Keratinocyte (primary cell): ENCODE results near the gene CALCOCO1.

ENCODE experiments used
- CTCF ChIP-seq, 3 experiments: IDR thresholded peaks in 1 of 3; conservative IDR thresholded peaks in 1 of 3; optimal IDR thresholded peaks in 1 of 3; 2 replicates in 2 of 3; 3 replicates in 1 of 3; pipeline versions ENCODE3 to v1.5.1; 2011; ENCODE audit warnings: low read length in 3 of 3, mild to moderate bottlenecking in 3 of 3, moderate library complexity in 2 of 3, control low read depth in 1 of 3, inconsistent platforms in 1 of 3; ENCODE audit not compliant: insufficient read depth in 2 of 3; ENCODE audit errors: extremely low read depth in 1 of 3
- EZH2 ChIP-seq: IDR thresholded peaks from one replicate; pipeline ENCODE4 v1.6.1; 2012; ENCODE audit warnings: inconsistent platforms, mild to moderate bottlenecking, low read length, moderate library complexity

DNA sequence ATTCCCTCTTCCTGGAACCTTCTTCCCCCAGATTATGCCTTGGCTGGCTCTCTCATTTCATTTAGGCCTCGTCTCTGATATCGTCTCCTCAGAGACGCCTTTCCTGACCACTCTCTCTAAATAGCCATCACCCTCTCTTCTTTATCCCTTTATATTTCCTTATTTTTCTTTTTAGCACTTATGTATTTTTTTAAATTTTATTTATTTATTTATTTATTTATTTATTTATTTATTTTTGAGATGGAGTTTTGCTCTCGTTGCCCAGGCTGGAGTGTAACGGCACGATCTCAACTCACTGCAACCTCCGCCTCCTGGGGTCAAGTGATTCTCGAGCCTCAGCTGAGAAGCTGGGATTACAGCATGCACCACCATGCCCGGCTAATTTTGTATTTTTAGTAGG, 43.3 kb downstream of the CALCOCO1 start:
- TF ChIP-seq CTCF (optimal IDR thresholded peaks at IDR 0.05 in 1 of 3, IDR thresholded peaks at IDR 0.05 in 1 of 3, conservative IDR thresholded peaks at IDR 0.05 in 1 of 3; ENCODE audit: extremely low read depth in 1 of 3, insufficient read depth in 2 of 3, low read length in 3 of 3) = no peak
- TF ChIP-seq EZH2 = no peak
